MCF 10A (cell line): ENCODE measurements around the gene ADORA3. TPM values are rescaled to one million over a fixed set of nuclear protein-coding genes. Genes with fewer than 3 reads are reported as not detected.

Experiments
- BruUV-seq: library from RNA; stranded (reverse); fragments of 400-500 nt; replicated peaks from 2 replicates; lab custom pipeline; 2021; lab: Mats Ljungman, UMichigan
- CTCF ChIA-PET: fragments of 300-600 bp; sonication (Branson Sonifier 250); formaldehyde crosslinking; extraction: SDS; loops from one replicate; lab custom pipeline; 2021; ENCODE audit warnings: antibody characterized with exemption, inconsistent platforms; lab: Yijun Ruan, JAX
- POLR2A ChIA-PET: fragments of 300-600, 350-650 bp; sonication (Branson Sonifier 250); formaldehyde crosslinking; extraction: SDS; loops from one replicate; lab custom pipeline; 2020; ENCODE audit warnings: antibody characterized with exemption, inconsistent platforms; lab: Yijun Ruan, JAX
- DNase-seq: peaks from one replicate; pipeline ENCODE4 v3.0.0-alpha.2; 2018; ENCODE audit not compliant: unreplicated experiment
- H3K27ac Mint-ChIP-seq: one replicate; pipeline ENCODE4 v1.8.0; 2022; ENCODE audit warnings: mild to moderate bottlenecking, low read depth, mixed read lengths; ENCODE audit not compliant: unreplicated experiment
- H3K27me3 Mint-ChIP-seq: one replicate; pipeline ENCODE4 v1.8.0; 2022; ENCODE audit warnings: mixed read lengths; ENCODE audit not compliant: insufficient read depth, unreplicated experiment
- H3K36me3 Mint-ChIP-seq: one replicate; pipeline ENCODE4 v1.8.0; 2022; ENCODE audit warnings: mild to moderate bottlenecking, moderate library complexity, mixed read lengths; ENCODE audit not compliant: insufficient read depth, unreplicated experiment
- H3K4me1 Mint-ChIP-seq: one replicate; pipeline ENCODE4 v1.8.0; 2022; ENCODE audit warnings: mixed read lengths; ENCODE audit not compliant: insufficient read depth, unreplicated experiment
- H3K4me3 Mint-ChIP-seq: one replicate; pipeline ENCODE4 v1.8.0; 2022; ENCODE audit warnings: mild to moderate bottlenecking, moderate library complexity, mixed read lengths; ENCODE audit not compliant: unreplicated experiment
- H3K9me3 Mint-ChIP-seq: one replicate; pipeline ENCODE4 v1.8.0; 2022; ENCODE audit warnings: mixed read lengths; ENCODE audit not compliant: unreplicated experiment
- intact Hi-C: fragments of 100-400 bp; cut with micrococcal nuclease; formaldehyde crosslinking; loops from 2 replicates; pipeline ENCODE4 v1.14.1; 2022
- total RNA-seq: library from RNA; stranded (reverse); gene quantifications from 2 replicates; pipeline ENCODE4 v1.2.3, GENCODE V29; 2022
- TF ChIP-seq, protein P1 (sequence below): fragments of 200-600 bp; IDR thresholded peaks from one replicate; pipeline ENCODE4 v1.8.0; 2022; ENCODE audit warnings: antibody characterized with exemption, mild to moderate bottlenecking; ENCODE audit not compliant: unreplicated experiment

The ADORA3 gene
- total RNA-seq, 1 experiment from 2014 or later: not detected

DNA sequence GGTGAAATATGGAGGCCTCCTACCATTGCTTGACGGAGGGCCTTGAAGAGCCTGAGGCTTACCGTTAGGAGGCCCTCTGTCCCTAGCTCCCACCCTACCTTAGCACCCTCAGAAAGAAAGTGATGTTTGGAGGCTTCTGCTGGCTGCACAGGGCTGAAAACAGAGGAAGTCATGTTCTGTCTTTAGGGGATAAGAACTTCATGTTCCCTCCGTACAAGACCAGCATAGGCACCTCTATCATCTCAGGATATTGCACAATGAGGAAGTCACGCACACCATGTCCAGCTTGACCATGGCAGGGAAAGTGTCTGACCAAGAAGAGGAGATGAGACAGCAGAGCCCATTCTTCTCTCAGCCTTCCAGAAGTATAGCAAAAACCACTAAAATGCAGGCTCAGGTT, 13.8 kb downstream of the ADORA3 start:
- no peaks in the 10 kb centered on the region for H3K36me3 Mint-ChIP-seq
- H3K4me3 Mint-ChIP-seq: no peak overlapping the region
- peaks cover 15% of the 10 kb centered on the region for H3K27me3 Mint-ChIP-seq
- ChIA-PET CTCF (interaction anchor here (0.7 to 2.4 kb wide), 3 partner anchors 9 to 249 kb away, joined by 3 to 6 read pairs (median 4); partner anchors contain the start of gene INKA2), POLR2A (interaction anchor here (0.5 to 1.5 kb wide), 3 partner anchors 14 to 131 kb away, joined by 3 to 4 read pairs (median 4); partner anchors contain the start of genes ADORA3 and TMIGD3)
- H3K9me3 Mint-ChIP-seq: peaks cover 7% of the 10 kb centered on the region
- H3K27ac Mint-ChIP-seq: no peak overlapping the region
- intact Hi-C loops: no loop called here
- no TSS peak for BruUV-seq
- H3K4me1 Mint-ChIP-seq: no peaks in the 10 kb centered on the region
- DNase-seq: no peak
- TF ChIP-seq, protein P1, sequence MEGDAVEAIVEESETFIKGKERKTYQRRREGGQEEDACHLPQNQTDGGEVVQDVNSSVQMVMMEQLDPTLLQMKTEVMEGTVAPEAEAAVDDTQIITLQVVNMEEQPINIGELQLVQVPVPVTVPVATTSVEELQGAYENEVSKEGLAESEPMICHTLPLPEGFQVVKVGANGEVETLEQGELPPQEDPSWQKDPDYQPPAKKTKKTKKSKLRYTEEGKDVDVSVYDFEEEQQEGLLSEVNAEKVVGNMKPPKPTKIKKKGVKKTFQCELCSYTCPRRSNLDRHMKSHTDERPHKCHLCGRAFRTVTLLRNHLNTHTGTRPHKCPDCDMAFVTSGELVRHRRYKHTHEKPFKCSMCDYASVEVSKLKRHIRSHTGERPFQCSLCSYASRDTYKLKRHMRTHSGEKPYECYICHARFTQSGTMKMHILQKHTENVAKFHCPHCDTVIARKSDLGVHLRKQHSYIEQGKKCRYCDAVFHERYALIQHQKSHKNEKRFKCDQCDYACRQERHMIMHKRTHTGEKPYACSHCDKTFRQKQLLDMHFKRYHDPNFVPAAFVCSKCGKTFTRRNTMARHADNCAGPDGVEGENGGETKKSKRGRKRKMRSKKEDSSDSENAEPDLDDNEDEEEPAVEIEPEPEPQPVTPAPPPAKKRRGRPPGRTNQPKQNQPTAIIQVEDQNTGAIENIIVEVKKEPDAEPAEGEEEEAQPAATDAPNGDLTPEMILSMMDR: no peak

DNA sequence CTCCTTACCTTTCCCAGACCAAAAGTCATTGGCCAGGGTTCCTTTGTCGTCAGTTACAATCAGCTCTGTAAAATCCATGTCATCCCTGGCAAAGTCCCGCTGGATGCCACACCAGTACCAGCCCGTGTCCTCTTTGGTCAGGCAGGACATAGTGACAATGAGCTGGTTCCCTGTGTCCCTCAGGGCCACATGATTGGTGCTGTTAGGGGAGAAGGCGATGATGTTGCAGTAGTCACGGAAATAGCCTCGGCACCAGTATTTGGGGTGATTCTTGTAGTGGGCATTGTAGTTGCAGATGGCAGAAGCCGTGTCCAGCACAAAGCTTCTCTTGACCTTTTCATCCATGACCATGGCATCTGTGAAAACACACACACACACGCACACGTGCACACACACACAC, 14.8 kb downstream of the ADORA3 start:
- Mint-ChIP-seq H3K9me3 (no peaks in the 10 kb centered on the region), H3K4me1 (no peaks in the 10 kb centered on the region), H3K27me3 (peaks cover 6% of the 10 kb centered on the region), H3K4me3 (no peak overlapping the region), H3K36me3 (no peaks in the 10 kb centered on the region), H3K27ac (no peak overlapping the region)
- ChIA-PET POLR2A (interaction anchor here (0.6 kb wide), 1 partner anchor 95 kb away, joined by 3 read pairs; no protein-coding TSS in a partner anchor), CTCF (interaction anchor here (0.6 to 2.4 kb wide), 5 partner anchors 10 to 1590 kb away, joined by 3 to 6 read pairs (median 3); no protein-coding TSS in a partner anchor)
- intact Hi-C loops: no loop called here
- BruUV-seq: no TSS peak
- TF ChIP-seq, protein P1: no peak
- DNase-seq: no peak

DNA sequence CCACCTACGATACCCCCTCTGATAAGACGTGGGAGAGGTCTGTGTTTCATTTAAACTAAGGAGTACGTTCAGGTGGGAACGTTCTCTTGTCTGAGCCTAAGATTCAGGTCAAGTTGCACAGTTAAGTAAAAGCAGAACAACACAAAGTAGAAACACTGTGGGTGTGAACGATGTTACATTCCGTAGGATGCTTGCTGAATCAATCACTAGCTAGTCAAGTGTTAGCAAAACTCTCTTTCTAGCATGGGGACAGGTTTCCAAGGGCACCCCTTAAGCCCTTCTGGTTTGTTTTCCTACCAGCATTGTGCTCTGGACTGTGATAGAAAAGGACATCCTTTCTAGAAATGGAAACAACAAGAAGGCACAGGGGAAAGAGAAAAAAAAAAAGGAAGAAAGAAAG, 16.3 kb downstream of the ADORA3 start:
- H3K27me3 Mint-ChIP-seq: no peaks in the 10 kb centered on the region
- H3K9me3 Mint-ChIP-seq: no peaks in the 10 kb centered on the region
- TF ChIP-seq, protein P1: no peak
- ChIA-PET POLR2A (no interaction called here), CTCF (interaction anchor here (0.6 kb wide), 1 partner anchor 451 kb away, joined by 3 read pairs; no protein-coding TSS in a partner anchor)
- intact Hi-C loops: no loop called here
- no peak overlapping the region for H3K4me3 Mint-ChIP-seq
- H3K36me3 Mint-ChIP-seq: no peaks in the 10 kb centered on the region
- no peak for DNase-seq
- BruUV-seq: no TSS peak
- no peak overlapping the region for H3K27ac Mint-ChIP-seq
- H3K4me1 Mint-ChIP-seq: no peaks in the 10 kb centered on the region

DNA sequence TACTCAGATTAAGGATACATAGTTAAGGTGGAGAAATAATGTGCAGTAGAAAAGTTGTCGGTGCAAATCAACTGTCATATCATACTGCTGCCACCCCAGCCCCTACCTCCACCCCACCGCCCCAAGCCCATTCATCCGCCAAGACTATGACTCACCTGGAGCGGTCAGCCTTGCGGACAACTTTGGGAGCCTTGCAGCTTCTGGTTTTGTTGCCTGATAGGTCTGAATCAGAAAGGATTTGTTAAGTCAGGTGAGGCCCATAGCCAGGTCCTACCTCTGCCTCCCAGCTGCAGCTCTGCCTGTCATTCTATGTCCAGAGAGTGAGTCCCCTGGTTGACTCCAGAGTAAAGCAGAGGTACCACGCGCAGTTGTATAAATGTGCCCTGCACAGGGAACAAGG, 17.0 kb downstream of the ADORA3 start:
- TF ChIP-seq, protein P1: no peak
- Mint-ChIP-seq H3K36me3 (no peaks in the 10 kb centered on the region), H3K27me3 (no peaks in the 10 kb centered on the region), H3K4me3 (no peak overlapping the region), H3K9me3 (no peaks in the 10 kb centered on the region), H3K27ac (no peak overlapping the region), H3K4me1 (no peaks in the 10 kb centered on the region)
- ChIA-PET POLR2A (no interaction called here), CTCF (interaction anchor here (0.7 to 1.0 kb wide), 2 partner anchors 22 to 283 kb away, joined by 3 to 4 read pairs; no protein-coding TSS in a partner anchor)
- peak; percentile 43 for DNase-seq
- no TSS peak for BruUV-seq
- intact Hi-C loops: no loop called here
